Natural killer cell (primary cell): ENCODE results near the gene SYNM. TPM values are rescaled to one million over a fixed set of nuclear protein-coding genes. Genes with fewer than 3 reads are reported as not detected.

ENCODE experiments used
- ATAC-seq, 3 donors: fragments of 150-1000 bp in 2 of 3; fragments of 200-7000 bp in 1 of 3; cut with Tn5 transposase; 1 replicate in 1 of 3; 2 replicates in 2 of 3; pipeline ENCODE4 v1.10.0; 2021; ENCODE audit warnings: mild to moderate bottlenecking in 2 of 3, moderate library complexity in 2 of 3
- DNase-seq, 2 donors: peaks; one replicate each; pipeline versions ENCODE4 v3.0.0 to v3.0.0-alpha.2; 2013 to 2021; ENCODE audit warnings: mixed read lengths in 1 of 2
- H3K27ac ChIP-seq: one replicate; pipeline ENCODE4 v1.5.1; 2013; ENCODE audit warnings: mild to moderate bottlenecking, low read length
- H3K27me3 ChIP-seq: one replicate; pipeline ENCODE4 v1.6.1; 2013; ENCODE audit warnings: low read length; ENCODE audit not compliant: control insufficient read depth, insufficient read depth
- H3K36me3 ChIP-seq: one replicate; pipeline ENCODE4 v1.6.1; 2013; ENCODE audit warnings: low read length; ENCODE audit not compliant: control insufficient read depth, insufficient read depth
- H3K4me1 ChIP-seq: one replicate; pipeline ENCODE4 v1.6.1; 2013; ENCODE audit warnings: low read length; ENCODE audit not compliant: control insufficient read depth, insufficient read depth
- H3K4me3 ChIP-seq: one replicate; pipeline ENCODE4 v1.5.1; 2013; ENCODE audit warnings: low read length
- H3K9me3 ChIP-seq: one replicate; pipeline ENCODE4 v1.6.1; 2013; ENCODE audit warnings: low read length; ENCODE audit not compliant: control insufficient read depth, insufficient read depth
- H3K27ac Mint-ChIP-seq, 2 donors: one replicate each; pipeline ENCODE4 v1.8.0; 2022; ENCODE audit warnings: mild to moderate bottlenecking in 2 of 2, mixed read lengths in 2 of 2, moderate library complexity in 1 of 2
- H3K27me3 Mint-ChIP-seq, 2 donors: one replicate each; pipeline ENCODE4 v1.8.0; 2022; ENCODE audit warnings: low read depth in 2 of 2, mixed read lengths in 2 of 2
- H3K36me3 Mint-ChIP-seq: one replicate; pipeline ENCODE4 v1.8.0; 2022; ENCODE audit warnings: mixed read lengths
- H3K4me1 Mint-ChIP-seq, 2 donors: one replicate each; pipeline ENCODE4 v1.8.0; 2022; ENCODE audit warnings: mixed read lengths in 2 of 2
- H3K4me3 Mint-ChIP-seq: one replicate; pipeline ENCODE4 v1.8.0; 2022; ENCODE audit warnings: mild to moderate bottlenecking, moderate library complexity, mixed read lengths
- H3K9me3 Mint-ChIP-seq, 2 donors: one replicate each; pipeline ENCODE4 v1.8.0; 2022; ENCODE audit warnings: mixed read lengths in 2 of 2
- WGBS: methylation state at CpG from one replicate; pipeline ENCODE4 v1.1.7; 2013; ENCODE audit warnings: missing lambda C conversion rate; ENCODE audit not compliant: insufficient coverage; 5-methylcytosine and 5-hydroxymethylcytosine counted together
- intact Hi-C: fragments of 100-400 bp; cut with micrococcal nuclease; formaldehyde crosslinking; loops from one replicate; pipeline ENCODE4 v1.14.2; 2022
- total RNA-seq, 4 donors: library from RNA; stranded (reverse); fragments of 120-200 nt in 1 of 4; gene quantifications; one replicate each; pipeline versions ENCODE4 v1.2.3 to v1.2.4, GENCODE V29; 2013 to 2022
- TF ChIP-seq, protein P1 (sequence below): fragments of 200-600 bp; IDR thresholded peaks from one replicate; pipeline ENCODE4 v1.8.0; 2022; ENCODE audit warnings: antibody characterized with exemption

Gene SYNM
- total RNA-seq, 3 donors from 2014 or later (not counting 1 experiment from before 2014, with no cell fraction given), result 0.11 to 0.48 (median 0.42) TPM

DNA sequence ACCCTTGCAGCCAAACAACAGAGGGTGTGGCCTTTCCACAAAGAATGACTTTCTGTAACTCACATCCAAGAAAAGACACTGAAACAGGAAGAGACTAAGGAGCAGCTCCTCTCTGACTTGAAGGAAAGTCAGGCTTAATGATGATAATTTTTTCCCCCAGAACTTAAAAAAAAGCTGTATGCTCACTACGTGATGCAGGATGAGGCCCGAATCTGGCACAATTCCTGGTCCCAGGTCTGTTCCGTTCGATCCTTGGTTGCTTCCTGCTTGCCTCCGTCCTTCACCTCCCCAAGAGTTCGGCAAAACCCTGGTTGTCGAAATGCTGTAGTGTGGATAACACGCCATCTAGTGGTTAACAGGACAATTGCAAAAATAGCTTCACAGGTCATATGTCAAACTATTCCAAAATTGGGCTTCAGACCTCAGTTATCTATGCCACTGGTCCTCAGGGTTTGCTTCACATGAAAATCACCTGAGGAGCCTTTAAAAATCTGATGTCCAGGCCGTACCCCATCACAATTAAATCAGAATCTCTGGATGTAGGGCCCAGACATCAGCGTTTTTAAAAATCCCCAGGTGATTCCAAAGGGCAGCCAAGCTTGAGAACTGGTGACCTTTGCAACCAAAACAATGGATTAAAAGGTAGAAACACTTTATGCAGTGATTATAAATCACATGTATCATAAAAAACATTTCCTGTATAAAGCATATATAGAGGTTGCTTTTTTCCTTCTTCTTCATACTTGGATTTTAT lies 28.1 kb upstream of the SYNM start:
- Mint-ChIP-seq H3K9me3 (no peaks in the 10 kb centered on the region), H3K27me3 (peaks cover 13 to 29% of the 10 kb centered on the region in 2 donors), H3K27ac (peak overlapping the region in 1 of 2 donors; percentile 81), H3K4me3 (peak overlapping the region; percentile 77), H3K4me1 (peaks cover 9% of the 10 kb centered on the region in 2 donors), H3K36me3 (no peaks in the 10 kb centered on the region)
- Histone ChIP-seq H3K27ac (no peak overlapping the region), H3K4me1 (peaks cover 3% of the 10 kb centered on the region), H3K27me3 (peaks cover 3% of the 10 kb centered on the region), H3K36me3 (no peaks in the 10 kb centered on the region), H3K4me3 (peak overlapping the region; percentile 14), H3K9me3 (no peaks in the 10 kb centered on the region)
- intact Hi-C loops, result loop anchor here (2.0 to 5.0 kb wide), 3 partner anchors 298 to 634 kb away; no protein-coding TSS in a partner anchor
- ATAC-seq (peak; percentile 71 to 92 (median 78)), DNase-seq (peak; percentile 21 to 80)
- TF ChIP-seq, protein P1, sequence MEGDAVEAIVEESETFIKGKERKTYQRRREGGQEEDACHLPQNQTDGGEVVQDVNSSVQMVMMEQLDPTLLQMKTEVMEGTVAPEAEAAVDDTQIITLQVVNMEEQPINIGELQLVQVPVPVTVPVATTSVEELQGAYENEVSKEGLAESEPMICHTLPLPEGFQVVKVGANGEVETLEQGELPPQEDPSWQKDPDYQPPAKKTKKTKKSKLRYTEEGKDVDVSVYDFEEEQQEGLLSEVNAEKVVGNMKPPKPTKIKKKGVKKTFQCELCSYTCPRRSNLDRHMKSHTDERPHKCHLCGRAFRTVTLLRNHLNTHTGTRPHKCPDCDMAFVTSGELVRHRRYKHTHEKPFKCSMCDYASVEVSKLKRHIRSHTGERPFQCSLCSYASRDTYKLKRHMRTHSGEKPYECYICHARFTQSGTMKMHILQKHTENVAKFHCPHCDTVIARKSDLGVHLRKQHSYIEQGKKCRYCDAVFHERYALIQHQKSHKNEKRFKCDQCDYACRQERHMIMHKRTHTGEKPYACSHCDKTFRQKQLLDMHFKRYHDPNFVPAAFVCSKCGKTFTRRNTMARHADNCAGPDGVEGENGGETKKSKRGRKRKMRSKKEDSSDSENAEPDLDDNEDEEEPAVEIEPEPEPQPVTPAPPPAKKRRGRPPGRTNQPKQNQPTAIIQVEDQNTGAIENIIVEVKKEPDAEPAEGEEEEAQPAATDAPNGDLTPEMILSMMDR, result peak; percentile 87
- WGBS, result 10% methylated on average over 10 of the region's 10 CpGs

- DNase-seq (no peak), ATAC-seq (no peak)
- intact Hi-C loops, result no loop called here
- Mint-ChIP-seq H3K4me1 (no peaks in the 10 kb centered on the region), H3K4me3 (no peak overlapping the region), H3K27me3 (peaks cover 18 to 45% of the 10 kb centered on the region in 2 donors), H3K36me3 (no peaks in the 10 kb centered on the region), H3K27ac (no peak overlapping the region), H3K9me3 (no peaks in the 10 kb centered on the region)
- no peaks in the 10 kb centered on the region for H3K4me1 ChIP-seq
- H3K9me3 ChIP-seq, result no peaks in the 10 kb centered on the region
- no peaks in the 10 kb centered on the region for H3K36me3 ChIP-seq
- H3K4me3 ChIP-seq, result no peak overlapping the region
- TF ChIP-seq, protein P1, result no peak
- WGBS, result 100% methylated on average over 1 of the region's 1 CpG
- H3K27ac ChIP-seq, result no peak overlapping the region
- H3K27me3 ChIP-seq, result peaks cover 3% of the 10 kb centered on the region
These were observed 22.1 kb upstream of the SYNM start for GRCh38 chr15:99082798-99083197.

GRCh38 chr15:99084965-99085364 lies 19.9 kb upstream of the SYNM start:
- peaks cover 12 to 30% of the 10 kb centered on the region in 2 donors for H3K27me3 Mint-ChIP-seq
- TF ChIP-seq, protein P1, result no peak
- Histone ChIP-seq H3K27me3 (peaks cover 3% of the 10 kb centered on the region), H3K4me1 (no peaks in the 10 kb centered on the region), H3K27ac (no peak overlapping the region), H3K4me3 (no peak overlapping the region), H3K36me3 (no peaks in the 10 kb centered on the region), H3K9me3 (no peaks in the 10 kb centered on the region)
- no peaks in the 10 kb centered on the region for H3K4me1 Mint-ChIP-seq
- H3K27ac Mint-ChIP-seq, result no peak overlapping the region
- DNase-seq (no peak), ATAC-seq (no peak)
- H3K4me3 Mint-ChIP-seq, result no peak overlapping the region
- H3K36me3 Mint-ChIP-seq, result no peaks in the 10 kb centered on the region
- intact Hi-C loops, result no loop called here
- 97% methylated on average over 7 of the region's 10 CpGs for WGBS
- no peaks in the 10 kb centered on the region for H3K9me3 Mint-ChIP-seq
